Heart left ventricle (tissue), 16 donors: Measurements from ENCODE around the gene TMEM204. TPM values are rescaled to one million over a fixed set of nuclear protein-coding genes. Genes with fewer than 3 reads are reported as not detected.
"Not testable (repeated sequence)": the region's sequence is repeated elsewhere in the genome, so short reads cannot be mapped to it uniquely, and the experiment has no call there.

ENCODE experiments used
- ATAC-seq, 4 donors: fragments of 200-7000 bp; cut with Tn5 transposase; one replicate each; pipeline ENCODE4 v1.9.1; 2020 to 2022; ENCODE audit warnings: moderate library complexity in 4 of 4, mild to moderate bottlenecking in 3 of 4, moderate number of reproducible peaks in 1 of 4
- DNase-seq, 5 donors: peaks; one replicate each; pipeline ENCODE4 v3.0.0-alpha.2; 2020
- H3K27ac ChIP-seq, 12 donors: fragments of 200-600 bp; sonication (generic) in 4 of 12; one replicate each; pipeline versions ENCODE4 v1.5.0 to v1.8.0; 2016 to 2022; ENCODE audit warnings: mild to moderate bottlenecking in 2 of 12
- H3K27me3 ChIP-seq, 9 donors: fragments of 200-600 bp; sonication (generic) in 2 of 9; one replicate each; pipeline versions ENCODE4 v1.5.1 to v1.8.0; 2016 to 2022; ENCODE audit warnings: mild to moderate bottlenecking in 3 of 9
- H3K36me3 ChIP-seq, 9 donors: fragments of 200-600 bp; sonication (generic) in 2 of 9; one replicate each; pipeline versions ENCODE4 v1.5.0 to v1.8.0; 2018 to 2022; ENCODE audit warnings: mild to moderate bottlenecking in 2 of 9
- H3K4me1 ChIP-seq, 12 donors: fragments of 200-600 bp; sonication (generic) in 4 of 12; one replicate each; pipeline versions ENCODE4 v1.5.0 to v1.8.0; 2016 to 2022; ENCODE audit warnings: mild to moderate bottlenecking in 3 of 12
- H3K4me3 ChIP-seq, 12 donors: fragments of 200-600 bp; sonication (generic) in 4 of 12; one replicate each; pipeline versions ENCODE4 v1.5.0 to v1.8.0; 2017 to 2022; ENCODE audit warnings: mild to moderate bottlenecking in 9 of 12, moderate library complexity in 4 of 12
- H3K9me3 ChIP-seq, 12 donors: fragments of 200-600 bp; sonication (generic) in 4 of 12; one replicate each; pipeline versions ENCODE4 v1.5.0 to v1.8.0; 2016 to 2022; ENCODE audit warnings: mild to moderate bottlenecking in 1 of 12
- CTCF ChIP-seq, 12 donors: fragments of 200-600 bp; sonication (generic) in 4 of 12; IDR thresholded peaks; one replicate each; pipeline versions ENCODE4 v1.5.0 to v1.8.0; 2018 to 2022; ENCODE audit warnings: antibody characterized with exemption in 12 of 12, mild to moderate bottlenecking in 5 of 12
- POLR2A ChIP-seq, 2 donors: fragments of 450-650 bp; IDR thresholded peaks; one replicate each; pipeline ENCODE4 v1.6.1; 2017; ENCODE audit warnings: antibody characterized with exemption in 2 of 2, mild to moderate bottlenecking in 2 of 2, moderate library complexity in 2 of 2
- WGBS, 4 donors: extraction: QIAGEN DNeasy Blood & Tissue Kit in 2 of 4; methylation state at CpG; one replicate each; pipeline versions ENCODE4 v1.1.5 to v1.1.7; 2013 to 2018; 5-methylcytosine and 5-hydroxymethylcytosine counted together
- intact Hi-C, 10 donors: fragments of 100-400 bp; cut with DNase I; formaldehyde crosslinking; loops; one replicate each; pipeline versions ENCODE4 v1.11.1 to v1.14.2; 2022
- polyA plus RNA-seq, 2 donors: library from polyadenylated mRNA; stranded (reverse); fragments of 200-250 nt; gene quantifications; one replicate each; pipeline ENCODE4 v1.2.3, GENCODE V29; 2013
- total RNA-seq, 9 donors: library from RNA; depleted of rRNA in 2 of 9; stranded (reverse); fragments of >200 nt in 2 of 9; fragmentation: NEBNext Ultra II Directional in 3 of 9; extraction: Animal tissue kit (Norgen Biotek cat#: 25700) in 3 of 9; gene quantifications; one replicate each; pipeline versions ENCODE4 v1.1.0 to v1.2.4, GENCODE V29; 2016 to 2023
- donor health status: ischemic (EF 13 %, LVEDD 7.1; RV severe dilation, severe dysfunction).
- donor health status: healthy with polysubstance abuse.
- donor health status: DM: no; HTN: yes; CAD: no.
- donor health status: DM: no; HTN: no; CAD: no.
- donor health status: ischemic (EF 25% LVEDD 6.9; RV normal size, moderate dysfunction).
- donor health status: ischemic (EF 25% LVEDD 5.7; RV mildly dilated, moderate dysfunction).
- donor health status: healthy.
- donor health status: DM: yes; HTN: yes; CAD: no.
- donor health status: ischemic (EF 35%, LVEDD 5.7; RV mildly dilated, moderate dysfunction).
- donor health status: nonischemic (EF 11% LVEDD 7.7; RV severe dilation, severe dysfunction).
- donor health status: DM: yes; HTN: yes; CAD: no.
- donor health status: PGD.
- donor health status: ischemic (EF 29% LVEDD 5.4; RV normal size, mild dysfunction).
- donor health status: nonischemic (EF 23%, LVEDD 6.1; RV moderate dilation, normal function).

TMEM204 gene
- total and polyA plus RNA-seq, 11 donors = 14.0 to 64.2 (median 20.2) TPM

- H3K4me3 ChIP-seq = no peak overlapping the region
- TF ChIP-seq POLR2A (IDR thresholded peaks at IDR 0.05) = no peak
- no peak for TF ChIP-seq CTCF (IDR thresholded peaks at IDR 0.05)
- H3K9me3 ChIP-seq = no peaks in the 10 kb centered on the region
- no peaks in the 10 kb centered on the region for H3K4me1 ChIP-seq
- 91 to 96% (median 95%) methylated on average over 23 of the region's 23 CpGs for WGBS, 4 donors
- intact Hi-C loops = no loop called here
- ATAC-seq (no peak), DNase-seq (no peak)
- no peak overlapping the region for H3K27ac ChIP-seq
- H3K36me3 ChIP-seq = peaks cover 0 to 35% (median 20%) of the 10 kb centered on the region in 9 donors
- H3K27me3 ChIP-seq = no peaks in the 10 kb centered on the region
These were observed 57.7 kb downstream of the TMEM204 start for GRCh38 chr16:1590930-1591705.

- H3K27ac ChIP-seq = no peak overlapping the region
- 92 to 96% (median 95%) methylated on average over 16 of the region's 16 CpGs for WGBS, 4 donors
- peaks cover 0 to 28% (median 13%) of the 10 kb centered on the region in 9 donors for H3K36me3 ChIP-seq
- no peak for TF ChIP-seq CTCF (IDR thresholded peaks at IDR 0.05)
- no peak for TF ChIP-seq POLR2A (IDR thresholded peaks at IDR 0.05)
- H3K27me3 ChIP-seq = no peaks in the 10 kb centered on the region
- H3K4me1 ChIP-seq = no peaks in the 10 kb centered on the region
- intact Hi-C loops = no loop called here
- H3K4me3 ChIP-seq = no peak overlapping the region
- no peak for ATAC-seq
- no peaks in the 10 kb centered on the region for H3K9me3 ChIP-seq
- DNase-seq = no peak
These were observed 59.0 kb downstream of the TMEM204 start for GRCh38 chr16:1592446-1592845.

- H3K9me3 ChIP-seq, H3K27me3 ChIP-seq, ATAC-seq, H3K27ac ChIP-seq, H3K4me1 ChIP-seq, intact Hi-C loops, H3K4me3 ChIP-seq, DNase-seq: not testable (repeated sequence)
- WGBS, 4 donors = 88 to 94% (median 89%) methylated on average over 5 of the region's 5 CpGs
- peaks cover 0 to 13% (median 0%) of the 10 kb centered on the region in 9 donors for H3K36me3 ChIP-seq
These were observed 62.0 kb downstream of the TMEM204 start for GRCh38 chr16:1595511-1595910.

- Histone ChIP-seq H3K36me3 (peaks cover 0 to 23% (median 9%) of the 10 kb centered on the region in 9 donors), H3K4me3 (no peak overlapping the region), H3K9me3 (no peaks in the 10 kb centered on the region), H3K4me1 (no peaks in the 10 kb centered on the region), H3K27ac (no peak overlapping the region), H3K27me3 (no peaks in the 10 kb centered on the region)
- no peak for TF ChIP-seq POLR2A (IDR thresholded peaks at IDR 0.05)
- TF ChIP-seq CTCF (IDR thresholded peaks at IDR 0.05) = no peak
- DNase-seq (no peak), ATAC-seq (no peak)
- intact Hi-C loops = no loop called here
- 87 to 94% (median 90%) methylated on average over 12 of the region's 12 CpGs for WGBS, 4 donors
These were observed 63.0 kb downstream of the TMEM204 start for GRCh38 chr16:1596516-1596915.
